GM10266 (cell line): Measurements from ENCODE around the gene C11orf87.

ENCODE experiments used
- DNase-seq: peaks from one replicate; pipeline ENCODE4 v3.0.0; 2012; ENCODE audit errors: extremely low spot score
- CTCF ChIP-seq: IDR thresholded peaks from 2 replicates; pipeline ENCODE4 v1.5.1; 2012; ENCODE audit warnings: mild to moderate bottlenecking, low read depth; ENCODE audit not compliant: control insufficient read depth, insufficient read depth; ENCODE audit errors: missing control alignments

C11orf87 gene

GRCh38 chr11:109388982-109389381 is 33.0 kb upstream of the C11orf87 start:
- TF ChIP-seq CTCF: no peak
- no peak for DNase-seq

- no peak for DNase-seq
- no peak for TF ChIP-seq CTCF
Measured at GRCh38 chr11:109390752-109391151, 31.2 kb upstream of the C11orf87 start.

- no peak for DNase-seq
- no peak for TF ChIP-seq CTCF
Measured at GRCh38 chr11:109401545-109401944, 20.4 kb upstream of the C11orf87 start.

GRCh38 chr11:109405671-109406070 is 16.3 kb upstream of the C11orf87 start:
- DNase-seq: no peak
- TF ChIP-seq CTCF: no peak

GRCh38 chr11:109416601-109417000 is 5.4 kb upstream of the C11orf87 start:
- no peak for TF ChIP-seq CTCF
- no peak for DNase-seq

GRCh38 chr11:109422870-109423465 is 978 bp downstream of the C11orf87 start:
- DNase-seq: no peak
- TF ChIP-seq CTCF: no peak

- TF ChIP-seq CTCF: no peak
- DNase-seq: no peak
Measured at GRCh38 chr11:109423466-109424190, 1.6 kb downstream of the C11orf87 start.
